ENCODE data around the gene PHRF1. TPM values are rescaled to one million over a fixed set of nuclear protein-coding genes. Genes with fewer than 3 reads are reported as not detected.

PHRF1 gene
- total RNA-seq, 1 donor, result 27.5 TPM

GRCh38 chr11:539971-540481 lies 36.2 kb upstream of the PHRF1 start:
- no peaks in the 10 kb centered on the region for H4K20me1 ChIP-seq (ENCODE audit: insufficient read depth, low read length)
- DNase-seq (ENCODE audit: insufficient read length, low spot score, missing footprints), result peak; percentile 87
- H3K4me2 ChIP-seq (ENCODE audit: insufficient read depth, low read length), result no peak overlapping the region
- H3K27ac ChIP-seq (ENCODE audit: low read depth, low read length), result no peak overlapping the region
- H3K4me1 ChIP-seq (ENCODE audit: insufficient read depth, low read length), result peaks cover 13% of the 10 kb centered on the region
- H2AFZ ChIP-seq (ENCODE audit: low read length), result no peak overlapping the region
- H3K9me3 ChIP-seq (ENCODE audit: low read depth, low read length), result no peaks in the 10 kb centered on the region
- H3K79me2 ChIP-seq (ENCODE audit: insufficient read depth, low read length), result no peaks in the 10 kb centered on the region
- no peak overlapping the region for H3K4me3 ChIP-seq (ENCODE audit: insufficient read depth, low read length)
- H3K27me3 ChIP-seq (ENCODE audit: insufficient read depth, low read length), result no peaks in the 10 kb centered on the region
- TF ChIP-seq, protein P1, sequence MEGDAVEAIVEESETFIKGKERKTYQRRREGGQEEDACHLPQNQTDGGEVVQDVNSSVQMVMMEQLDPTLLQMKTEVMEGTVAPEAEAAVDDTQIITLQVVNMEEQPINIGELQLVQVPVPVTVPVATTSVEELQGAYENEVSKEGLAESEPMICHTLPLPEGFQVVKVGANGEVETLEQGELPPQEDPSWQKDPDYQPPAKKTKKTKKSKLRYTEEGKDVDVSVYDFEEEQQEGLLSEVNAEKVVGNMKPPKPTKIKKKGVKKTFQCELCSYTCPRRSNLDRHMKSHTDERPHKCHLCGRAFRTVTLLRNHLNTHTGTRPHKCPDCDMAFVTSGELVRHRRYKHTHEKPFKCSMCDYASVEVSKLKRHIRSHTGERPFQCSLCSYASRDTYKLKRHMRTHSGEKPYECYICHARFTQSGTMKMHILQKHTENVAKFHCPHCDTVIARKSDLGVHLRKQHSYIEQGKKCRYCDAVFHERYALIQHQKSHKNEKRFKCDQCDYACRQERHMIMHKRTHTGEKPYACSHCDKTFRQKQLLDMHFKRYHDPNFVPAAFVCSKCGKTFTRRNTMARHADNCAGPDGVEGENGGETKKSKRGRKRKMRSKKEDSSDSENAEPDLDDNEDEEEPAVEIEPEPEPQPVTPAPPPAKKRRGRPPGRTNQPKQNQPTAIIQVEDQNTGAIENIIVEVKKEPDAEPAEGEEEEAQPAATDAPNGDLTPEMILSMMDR (IDR thresholded peaks at IDR 0.05; ENCODE audit: extremely low read depth, low read depth, low read length), result no peak
- no peaks in the 10 kb centered on the region for H3K36me3 ChIP-seq (ENCODE audit: insufficient read depth, low read length)

GRCh38 chr11:540583-541432 lies 35.5 kb upstream of the PHRF1 start:
- TF ChIP-seq, protein P1 (IDR thresholded peaks at IDR 0.05; ENCODE audit: extremely low read depth, low read depth, low read length), result no peak
- Histone ChIP-seq H3K36me3 (ENCODE audit: insufficient read depth, low read length) (no peaks in the 10 kb centered on the region), H4K20me1 (ENCODE audit: insufficient read depth, low read length) (no peaks in the 10 kb centered on the region)

DNA sequence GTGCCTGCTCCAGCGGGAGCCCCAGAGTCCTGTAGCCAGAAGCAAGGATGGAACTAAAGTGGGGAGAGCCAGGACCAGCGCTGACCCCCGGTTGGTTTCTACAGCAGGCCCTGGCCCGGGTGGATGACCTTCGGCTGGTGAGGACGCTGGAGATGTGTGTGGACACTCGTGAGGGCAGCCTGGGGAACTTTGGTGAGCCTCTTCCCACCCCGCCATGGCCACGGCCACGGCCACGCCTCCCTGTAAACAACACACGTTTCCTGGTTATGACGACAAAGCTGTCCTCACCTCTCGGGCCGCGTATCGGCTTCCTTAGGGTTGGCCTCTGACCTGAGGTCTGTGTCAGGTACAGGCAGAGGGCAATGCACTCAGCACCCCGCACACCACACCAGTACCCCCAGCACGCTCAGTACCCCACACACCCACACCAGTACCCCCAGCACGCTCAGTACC lies 34.8 kb upstream of the PHRF1 start:
- Histone ChIP-seq H3K36me3 (ENCODE audit: insufficient read depth, low read length) (no peaks in the 10 kb centered on the region), H4K20me1 (ENCODE audit: insufficient read depth, low read length) (no peaks in the 10 kb centered on the region), H3K4me2 (ENCODE audit: insufficient read depth, low read length) (no peak overlapping the region), H2AFZ (ENCODE audit: low read length) (no peak overlapping the region), H3K4me3 (ENCODE audit: insufficient read depth, low read length) (no peak overlapping the region), H3K79me2 (ENCODE audit: insufficient read depth, low read length) (no peaks in the 10 kb centered on the region), H3K4me1 (ENCODE audit: insufficient read depth, low read length) (peaks cover 8% of the 10 kb centered on the region), H3K27ac (ENCODE audit: low read depth, low read length) (no peak overlapping the region), H3K9me3 (ENCODE audit: low read depth, low read length) (no peaks in the 10 kb centered on the region), H3K27me3 (ENCODE audit: insufficient read depth, low read length) (no peaks in the 10 kb centered on the region)
- DNase-seq (ENCODE audit: insufficient read length, low spot score, missing footprints), result peak; percentile 89
- TF ChIP-seq, protein P1 (IDR thresholded peaks at IDR 0.05; ENCODE audit: extremely low read depth, low read depth, low read length), result no peak

More at GRCh38 chr11:540583-541432, 35.5 kb upstream of the PHRF1 start:
- no peaks in the 10 kb centered on the region for H3K9me3 ChIP-seq (ENCODE audit: low read depth, low read length)
- H2AFZ ChIP-seq (ENCODE audit: low read length), result no peak overlapping the region
- H3K4me1 ChIP-seq (ENCODE audit: insufficient read depth, low read length), result peaks cover 13% of the 10 kb centered on the region
- DNase-seq (ENCODE audit: insufficient read length, low spot score, missing footprints), result peak; percentile 80
- H3K27me3 ChIP-seq (ENCODE audit: insufficient read depth, low read length), result no peaks in the 10 kb centered on the region
- H3K4me2 ChIP-seq (ENCODE audit: insufficient read depth, low read length), result no peak overlapping the region
- H3K4me3 ChIP-seq (ENCODE audit: insufficient read depth, low read length), result no peak overlapping the region
- no peaks in the 10 kb centered on the region for H3K79me2 ChIP-seq (ENCODE audit: insufficient read depth, low read length)
- no peak overlapping the region for H3K27ac ChIP-seq (ENCODE audit: low read depth, low read length)

DNA sequence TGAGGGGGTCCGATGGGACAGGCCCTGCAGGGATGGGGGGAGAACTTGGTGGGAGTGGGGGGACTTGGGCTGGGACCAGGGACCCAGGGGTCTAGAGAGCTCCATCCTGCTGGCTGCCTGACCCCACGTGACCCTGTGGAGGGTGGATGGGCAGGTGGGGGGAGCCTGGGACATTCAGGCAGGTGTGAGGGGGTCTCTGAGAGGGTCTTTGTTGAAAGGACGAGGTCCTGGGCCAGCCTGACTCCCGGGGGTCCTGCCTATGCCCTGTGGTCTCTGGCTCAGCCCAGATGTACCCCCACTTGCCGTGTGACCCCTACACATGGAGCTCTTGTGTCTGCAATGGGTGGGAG lies 31.5 kb upstream of the PHRF1 start:
- TF ChIP-seq, protein P1 (IDR thresholded peaks at IDR 0.05; ENCODE audit: extremely low read depth, low read depth, low read length), result no peak
- H3K4me2 ChIP-seq (ENCODE audit: insufficient read depth, low read length), result no peak overlapping the region
- H3K4me1 ChIP-seq (ENCODE audit: insufficient read depth, low read length), result no peaks in the 10 kb centered on the region
- DNase-seq (ENCODE audit: insufficient read length, low spot score, missing footprints), result peak; percentile 59
- H3K27ac ChIP-seq (ENCODE audit: low read depth, low read length), result no peak overlapping the region
- no peak overlapping the region for H3K4me3 ChIP-seq (ENCODE audit: insufficient read depth, low read length)
- no peaks in the 10 kb centered on the region for H3K79me2 ChIP-seq (ENCODE audit: insufficient read depth, low read length)
- H3K9me3 ChIP-seq (ENCODE audit: low read depth, low read length), result no peaks in the 10 kb centered on the region
- no peaks in the 10 kb centered on the region for H3K36me3 ChIP-seq (ENCODE audit: insufficient read depth, low read length)
- no peaks in the 10 kb centered on the region for H4K20me1 ChIP-seq (ENCODE audit: insufficient read depth, low read length)
- H2AFZ ChIP-seq (ENCODE audit: low read length), result no peak overlapping the region
- H3K27me3 ChIP-seq (ENCODE audit: insufficient read depth, low read length), result no peaks in the 10 kb centered on the region
